NCI-H2227 (cell line): ENCODE results near the gene OVCH1.
"Not testable (repeated sequence)": the region's sequence is repeated elsewhere in the genome, so short reads cannot be mapped to it uniquely, and the experiment has no call there.

Experiments used
- DNase-seq: peaks from one replicate; lab custom pipeline; 2025; ENCODE audit not compliant: unreplicated experiment; lab: John Stamatoyannopoulos, UW

Gene OVCH1

DNA sequence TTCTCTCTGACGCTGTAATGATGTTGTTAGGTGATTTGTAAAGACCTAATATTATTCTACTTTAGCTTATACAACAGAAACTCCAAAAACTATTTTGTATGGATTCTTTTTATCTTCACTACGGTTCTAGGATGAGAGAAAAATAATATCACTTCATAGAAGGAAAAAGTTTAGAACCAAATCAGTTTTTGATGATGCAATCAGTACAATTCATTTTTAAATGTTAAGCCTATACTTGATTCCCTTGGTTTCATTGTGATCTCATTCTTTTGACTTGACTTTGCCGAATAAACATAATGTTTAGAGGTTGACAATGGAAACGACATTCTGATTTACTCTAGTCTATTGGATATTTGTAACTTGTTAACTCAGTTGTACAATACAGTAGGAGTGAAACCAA is 91.9 kb downstream of the OVCH1 start:
- DNase-seq, result no peak

DNA sequence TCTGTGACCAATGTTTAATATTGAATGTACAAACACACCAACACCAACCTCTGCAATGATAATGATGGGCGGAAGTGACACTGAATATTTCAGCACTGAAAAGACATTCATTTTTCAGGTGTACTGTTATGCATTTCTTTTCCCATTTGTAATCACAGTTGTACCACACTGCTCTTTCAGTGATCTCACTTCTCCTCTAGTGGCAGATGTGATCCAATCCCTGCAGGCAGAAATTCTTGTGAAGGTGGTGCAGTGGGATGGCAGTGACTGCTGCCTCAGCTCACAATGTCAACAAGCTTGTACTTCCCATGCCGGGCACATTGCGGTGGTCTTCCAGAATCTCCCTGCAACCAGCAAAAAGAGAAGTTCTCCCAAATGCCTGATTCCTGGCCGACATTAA is 93.5 kb downstream of the OVCH1 start:
- no peak for DNase-seq

DNA sequence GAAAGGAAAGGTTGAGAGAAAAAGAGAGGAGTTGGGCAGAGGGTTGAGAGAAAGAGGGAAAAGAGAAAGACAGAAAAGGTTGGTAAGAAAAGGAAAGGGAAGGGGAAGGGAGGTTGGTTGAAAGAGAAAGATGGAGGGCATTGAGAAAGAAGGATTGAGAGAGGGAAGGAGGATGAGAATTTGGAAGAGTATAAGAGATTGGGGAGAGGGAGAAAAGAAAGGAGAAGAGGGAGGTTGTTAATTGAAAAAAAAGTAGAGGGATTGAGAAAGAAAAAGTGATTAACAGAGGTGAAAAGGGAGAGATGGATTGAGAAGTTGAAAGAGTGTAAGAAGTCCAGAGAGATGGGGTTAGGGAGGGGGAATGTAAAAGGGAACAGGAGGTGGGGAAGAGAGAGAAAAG is 95.0 kb downstream of the OVCH1 start:
- DNase-seq, result no peak

DNA sequence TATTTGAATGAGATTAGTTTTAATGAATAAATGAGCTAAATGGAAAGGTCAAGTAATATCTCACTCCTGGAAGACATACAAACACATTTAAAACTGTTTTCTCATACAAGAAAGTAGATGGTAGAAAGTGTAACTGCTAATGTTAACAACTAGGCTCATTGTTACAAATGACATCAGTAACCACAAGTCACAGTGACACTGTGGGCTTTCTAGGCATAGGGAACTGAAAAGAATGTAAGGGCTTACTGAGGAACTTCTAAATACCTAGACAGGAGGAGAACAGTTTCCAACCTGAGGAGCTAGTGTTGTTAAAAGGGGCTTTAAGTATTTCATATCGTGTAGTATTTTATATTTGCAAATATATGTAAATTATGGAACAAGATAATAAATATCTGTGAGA is 99.0 kb downstream of the OVCH1 start:
- DNase-seq, result no peak

DNA sequence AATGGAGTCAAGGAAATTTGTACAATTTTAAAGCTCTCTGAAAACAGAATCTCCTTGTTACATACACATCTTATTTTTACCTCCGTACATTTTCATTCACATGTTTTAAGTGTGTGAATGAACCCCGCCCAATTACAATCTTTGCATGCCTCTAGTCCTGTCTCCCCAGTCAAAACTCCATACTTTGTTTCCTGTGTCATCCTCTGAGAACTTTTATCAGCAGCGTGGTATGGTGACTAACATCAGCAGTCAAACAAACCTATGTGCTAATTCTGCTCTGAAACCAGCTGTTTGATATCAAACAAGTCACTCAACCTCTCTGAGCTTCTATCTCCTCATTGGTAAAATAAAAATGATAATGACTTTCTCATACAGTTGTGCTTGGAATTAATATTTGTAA is 100.7 kb downstream of the OVCH1 start:
- DNase-seq, result no peak

DNA sequence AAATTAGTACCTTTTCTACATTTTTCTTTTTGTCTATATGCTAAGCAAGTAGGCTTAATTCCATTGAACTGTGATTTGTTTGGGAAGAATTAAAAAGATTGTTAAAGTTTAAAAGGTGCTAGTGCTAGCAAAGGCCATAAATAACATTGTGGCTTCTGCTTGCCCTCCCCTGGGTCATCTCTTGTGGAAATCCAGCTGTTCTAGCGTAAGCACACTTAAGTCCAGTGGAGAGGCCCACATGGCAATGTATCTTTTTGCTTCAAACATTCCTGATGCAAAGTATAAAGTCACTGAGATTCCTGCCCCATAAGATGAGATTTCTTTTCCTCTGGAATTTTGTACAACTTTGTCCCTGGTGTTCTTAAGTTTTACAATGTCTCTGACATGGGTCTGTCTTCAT is 102.1 kb downstream of the OVCH1 start:
- DNase-seq, result no peak

DNA sequence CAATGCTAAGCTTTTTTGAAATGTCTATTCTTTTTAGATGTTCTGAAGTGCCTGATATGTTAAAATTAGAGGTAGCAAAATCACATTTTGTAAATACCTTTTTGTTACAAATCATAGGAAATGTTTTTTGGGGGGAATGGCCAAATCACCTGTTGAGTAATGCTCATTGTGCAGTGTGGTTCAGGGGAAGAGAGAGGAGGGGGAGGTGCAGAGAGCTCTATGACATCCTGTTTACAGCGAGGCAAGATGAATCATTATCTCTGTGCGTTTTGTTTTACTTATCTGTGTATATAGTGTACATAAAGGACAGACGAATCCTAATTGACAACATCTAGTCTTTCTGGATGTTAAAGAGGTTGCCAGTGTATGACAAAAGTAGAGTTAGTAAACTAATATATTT is 107.1 kb downstream of the OVCH1 start:
- not testable (repeated sequence) for DNase-seq

DNA sequence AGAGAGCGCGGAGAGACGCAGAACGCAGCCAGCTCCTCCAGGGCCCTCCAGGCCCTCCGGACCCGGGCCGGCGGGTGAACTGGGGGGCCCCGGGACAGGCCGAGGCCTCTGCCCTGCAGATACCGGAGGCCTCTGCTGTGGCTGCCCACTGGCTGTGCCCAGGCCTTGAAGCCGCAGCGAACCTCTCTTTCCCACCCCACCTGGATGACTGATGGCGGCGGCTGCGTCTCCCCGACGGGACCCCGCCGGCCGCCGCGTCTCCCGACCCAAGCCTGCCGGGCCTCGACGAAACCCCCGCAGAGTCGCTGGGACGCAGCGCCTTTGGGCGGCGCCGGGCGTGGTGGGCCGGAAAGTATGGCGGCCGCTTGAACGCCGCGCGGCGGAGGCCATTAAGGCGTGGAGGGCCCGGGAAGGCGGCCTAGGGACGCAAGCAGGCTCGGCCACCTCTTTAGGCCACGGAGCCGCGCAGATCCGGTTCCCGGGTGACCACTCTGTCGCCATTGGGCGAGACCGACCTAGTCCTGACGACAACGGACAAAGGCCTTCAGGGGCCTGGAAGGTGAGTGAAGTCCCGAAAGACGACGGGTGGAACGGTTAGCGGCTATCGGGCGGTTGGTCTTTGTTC is 108.1 kb downstream of the OVCH1 start:
- DNase-seq, result no peak

DNA sequence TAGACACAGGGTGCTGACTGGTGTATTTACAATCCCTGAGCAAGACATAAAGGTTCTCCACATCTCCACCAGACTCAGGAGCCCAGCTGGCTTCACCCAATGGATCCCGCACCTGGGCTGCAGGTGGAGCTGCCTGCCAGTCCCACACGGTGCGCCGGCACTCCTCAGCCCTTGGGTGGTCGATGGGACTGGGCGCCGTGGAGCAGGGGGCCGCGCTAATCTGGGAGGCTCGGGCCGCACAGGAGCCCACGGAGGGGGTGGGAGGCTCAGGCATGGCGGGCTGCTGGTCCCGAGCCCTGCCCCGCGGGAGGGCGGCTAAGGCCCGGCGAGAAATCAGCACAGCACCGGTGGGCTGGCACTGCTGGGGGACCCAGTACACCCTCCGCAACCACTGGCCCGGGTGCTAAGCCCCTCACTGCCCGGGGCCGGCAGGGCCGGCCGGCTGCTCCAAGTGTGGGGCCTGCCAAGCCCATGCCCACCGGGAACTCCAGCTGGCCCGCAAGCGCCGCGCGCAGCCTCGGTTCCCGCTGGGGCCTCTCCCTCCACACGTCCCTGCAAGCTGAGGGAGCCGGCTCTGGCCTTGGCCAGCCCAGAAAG is 111.3 kb downstream of the OVCH1 start:
- DNase-seq, result not testable (repeated sequence)

DNA sequence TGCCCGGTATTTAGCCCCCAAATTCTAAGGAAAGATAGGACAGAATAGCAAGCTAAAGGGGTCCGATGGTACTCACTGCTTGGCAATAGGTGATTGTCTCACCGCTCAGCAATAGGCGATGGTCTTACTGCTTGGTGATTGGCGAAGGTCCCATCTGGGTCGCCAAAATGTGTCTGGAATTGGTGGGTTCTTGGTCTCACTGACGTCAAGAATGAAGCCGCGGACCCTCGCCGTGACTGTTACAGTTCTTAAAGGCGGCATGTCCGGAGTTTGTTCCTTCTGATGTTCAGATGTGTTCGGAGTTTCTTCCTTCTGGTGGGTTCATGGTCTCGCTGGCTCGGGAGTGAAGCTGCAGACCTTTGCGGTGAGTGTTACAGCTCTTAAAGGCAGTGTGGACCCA is 112.3 kb downstream of the OVCH1 start:
- DNase-seq, result not testable (repeated sequence)

DNA sequence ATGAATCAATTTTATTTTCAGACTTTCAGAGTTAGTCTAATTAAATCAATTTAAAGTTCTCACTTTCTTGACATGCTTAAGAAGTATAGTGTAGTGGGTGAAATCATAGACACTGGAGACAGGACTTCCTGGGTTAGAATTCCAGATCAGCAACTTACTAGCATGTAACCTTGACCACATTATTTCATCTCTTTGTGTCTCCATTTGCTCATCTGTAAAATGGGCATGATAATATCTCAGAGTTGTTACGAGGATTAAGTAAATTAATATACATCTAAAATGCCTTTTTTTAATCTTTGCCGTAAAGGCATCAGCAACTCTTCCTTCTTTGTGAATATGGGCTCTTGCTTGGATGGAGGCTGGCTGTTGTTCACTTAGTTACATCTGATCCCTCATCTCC is 115.2 kb downstream of the OVCH1 start:
- no peak for DNase-seq

DNA sequence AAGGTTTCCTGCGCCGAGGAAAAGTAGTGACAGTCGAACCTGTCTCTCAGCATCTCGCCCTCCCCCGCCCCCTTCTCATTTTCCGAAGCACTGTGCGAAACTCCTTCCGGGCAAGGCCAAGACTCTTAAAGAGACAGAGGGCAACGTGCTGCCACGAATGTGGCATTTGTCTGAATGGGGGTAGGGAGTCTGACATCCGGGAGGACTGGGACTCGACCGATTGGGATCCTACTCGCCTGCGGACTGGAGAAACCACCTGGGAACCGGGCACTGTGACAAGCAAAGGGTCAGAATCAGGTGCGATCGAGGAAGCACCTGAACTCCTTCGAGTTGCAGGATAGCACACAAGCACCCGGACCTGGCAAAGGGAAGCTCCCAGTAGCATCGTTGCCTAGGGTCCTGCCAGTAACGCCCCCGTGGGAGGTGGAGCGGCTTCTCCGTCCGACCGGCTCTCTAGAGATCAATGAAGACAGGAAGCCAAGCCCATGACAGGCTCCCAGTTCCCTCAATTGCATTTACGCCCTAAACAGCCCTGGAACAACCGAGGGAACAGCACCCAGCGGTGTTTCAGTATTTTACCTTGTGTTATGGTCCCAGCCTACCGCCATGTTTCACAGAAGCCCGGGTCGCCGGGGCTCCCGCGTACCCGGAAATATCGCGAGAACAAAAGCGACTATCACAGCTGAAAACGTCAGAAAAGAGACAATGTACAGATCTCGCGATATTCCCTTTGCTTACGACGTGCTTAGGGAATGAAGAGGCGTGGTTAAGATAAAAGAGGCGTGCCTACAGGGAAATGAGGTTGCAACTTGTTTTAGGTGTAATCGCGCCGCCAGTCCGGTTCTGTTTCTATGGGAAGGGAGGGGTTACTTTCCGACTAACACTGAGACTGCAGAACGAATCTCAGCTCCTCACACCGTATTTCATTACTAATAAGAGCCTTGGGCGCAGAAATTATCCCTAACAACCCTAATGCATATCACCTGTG is 116.7 kb downstream of the OVCH1 start, which contains the start of gene ERGIC2:
ERGIC2 (minus strand) TSS at position 637 of the 988 bp plus-strand sequence. CDS start 9,539 bp downstream, outside the sequence.
- peak; percentile 97 for DNase-seq
